GM12872 (cell line): ENCODE measurements around the gene ADGRB3.

Source experiments
- CTCF ChIP-seq: IDR thresholded peaks from 3 replicates; pipeline ENCODE4 v1.5.1; 2011; ENCODE audit warnings: low read depth, mild to moderate bottlenecking, low read length, moderate library complexity; ENCODE audit not compliant: insufficient read depth

Gene ADGRB3

GRCh38 chr6:69044534-69044933 is 409.5 kb downstream of the ADGRB3 start:
- no peak for TF ChIP-seq CTCF

GRCh38 chr6:69059413-69059812 is 424.3 kb downstream of the ADGRB3 start:
- no peak for TF ChIP-seq CTCF

- TF ChIP-seq CTCF: no peak
Measured at GRCh38 chr6:69061066-69061465, 426.0 kb downstream of the ADGRB3 start.

- TF ChIP-seq CTCF: no peak
Measured at GRCh38 chr6:69063401-69063800, 428.3 kb downstream of the ADGRB3 start.

- TF ChIP-seq CTCF: no peak
Measured at GRCh38 chr6:69064226-69064625, 429.1 kb downstream of the ADGRB3 start.

- TF ChIP-seq CTCF: no peak
Measured at GRCh38 chr6:69069881-69070280, 434.8 kb downstream of the ADGRB3 start.

- TF ChIP-seq CTCF: no peak
Measured at GRCh38 chr6:69072796-69073195, 437.7 kb downstream of the ADGRB3 start.
